ENCODE data around the gene TBC1D8B.
A peak's percentile ranks its signal among the peaks of the same experiment; 100 is the strongest.
"Not testable (repeated sequence)": the region's sequence is repeated elsewhere in the genome, so short reads cannot be mapped to it uniquely, and the experiment has no call there.

The TBC1D8B gene

DNA sequence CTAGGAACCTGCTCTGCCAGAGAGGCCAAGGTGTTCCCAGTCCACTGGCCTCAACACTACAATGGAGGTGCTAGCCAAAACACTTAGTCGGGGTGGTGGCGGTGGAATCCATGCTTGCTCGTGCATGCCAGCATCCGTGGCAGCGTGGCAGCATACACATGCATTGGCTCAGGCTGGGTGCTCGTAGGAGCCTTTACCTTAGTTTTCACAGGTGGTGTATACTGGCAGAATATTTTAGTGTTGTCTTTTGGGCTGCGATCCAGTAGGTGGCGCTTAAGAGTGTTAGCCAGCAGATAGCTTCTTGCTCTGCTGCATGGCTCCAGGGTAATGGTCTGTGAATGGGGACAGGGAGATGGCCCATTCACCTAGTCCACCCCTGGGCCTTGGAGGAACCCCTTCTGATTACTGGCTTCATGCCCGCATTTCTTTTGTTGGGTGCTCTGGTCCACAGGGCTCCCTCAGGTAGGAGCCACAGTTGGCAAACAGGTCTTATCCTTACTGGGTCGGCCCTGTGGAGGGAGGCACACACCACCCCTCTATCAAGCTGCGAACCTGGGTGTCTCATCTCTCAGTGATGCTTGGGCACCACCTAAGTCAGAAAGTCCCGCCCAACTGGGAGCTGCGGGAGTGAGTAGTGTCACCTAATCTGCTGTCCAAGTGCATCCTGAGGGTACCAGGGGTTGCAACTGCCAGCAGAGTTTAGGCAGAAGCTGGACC, 60.7 kb downstream of the TBC1D8B start:
- TF ChIP-seq CTCF (IDR thresholded peaks at IDR 0.05; ENCODE audit: poor library complexity, severe bottlenecking): peak; percentile 33
- H3K4me1 ChIP-seq (ENCODE audit: insufficient read depth, poor library complexity, severe bottlenecking): no peaks in the 10 kb centered on the region
- H3K27ac ChIP-seq (ENCODE audit: poor library complexity, severe bottlenecking): no peak overlapping the region
- no peaks in the 10 kb centered on the region for H3K36me3 ChIP-seq (ENCODE audit: low read depth)
- no peaks in the 10 kb centered on the region for H3K27me3 ChIP-seq (ENCODE audit: insufficient read depth, poor library complexity, severe bottlenecking)
- no peaks in the 10 kb centered on the region for H3K9me3 ChIP-seq (ENCODE audit: severe bottlenecking)
- ATAC-seq (ENCODE audit: low read depth): no peak; the same call in 2 of the 3 replicates
- H3K4me3 ChIP-seq (ENCODE audit: severe bottlenecking): no peak overlapping the region
- DNase-seq (ENCODE audit: low spot score): no peak

GRCh38 chrX:106863697-106864096, 61.2 kb downstream of the TBC1D8B start:
- DNase-seq (ENCODE audit: low spot score) (no peak), ATAC-seq (ENCODE audit: low read depth) (no peak)
- H3K4me1 ChIP-seq (ENCODE audit: insufficient read depth, poor library complexity, severe bottlenecking): no peaks in the 10 kb centered on the region
- H3K27me3 ChIP-seq (ENCODE audit: insufficient read depth, poor library complexity, severe bottlenecking): no peaks in the 10 kb centered on the region
- H3K9me3 ChIP-seq (ENCODE audit: severe bottlenecking): no peaks in the 10 kb centered on the region
- H3K36me3 ChIP-seq (ENCODE audit: low read depth): no peaks in the 10 kb centered on the region
- H3K4me3 ChIP-seq (ENCODE audit: severe bottlenecking): no peak overlapping the region
- H3K27ac ChIP-seq (ENCODE audit: poor library complexity, severe bottlenecking): no peak overlapping the region
- TF ChIP-seq CTCF (IDR thresholded peaks at IDR 0.05; ENCODE audit: poor library complexity, severe bottlenecking): no peak

DNA sequence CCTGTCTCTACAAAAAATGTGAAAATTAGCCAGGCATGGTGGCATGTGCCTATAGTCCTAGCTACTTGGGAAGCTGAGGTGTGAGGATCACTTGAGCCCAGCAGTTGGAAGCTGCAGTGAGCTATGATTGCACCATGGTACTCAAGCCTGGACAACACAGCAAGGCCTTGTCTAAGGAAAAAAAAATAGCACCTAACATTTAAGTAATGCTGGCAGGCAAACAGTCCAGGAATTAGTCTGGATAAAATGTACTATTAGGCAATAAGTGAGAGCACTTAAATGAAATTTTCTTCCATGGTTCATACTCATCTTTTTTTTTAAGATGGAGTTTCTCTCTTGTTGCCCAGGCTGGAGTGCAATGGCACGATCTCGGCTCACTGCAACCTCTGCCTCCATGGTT, 70.3 kb downstream of the TBC1D8B start:
- H3K36me3 ChIP-seq (ENCODE audit: low read depth); H3K27me3 ChIP-seq (ENCODE audit: insufficient read depth, poor library complexity, severe bottlenecking); ATAC-seq (ENCODE audit: low read depth); H3K9me3 ChIP-seq (ENCODE audit: severe bottlenecking); DNase-seq (ENCODE audit: low spot score); H3K4me3 ChIP-seq (ENCODE audit: severe bottlenecking); H3K27ac ChIP-seq (ENCODE audit: poor library complexity, severe bottlenecking); H3K4me1 ChIP-seq (ENCODE audit: insufficient read depth, poor library complexity, severe bottlenecking): not testable (repeated sequence)

GRCh38 chrX:106874075-106874474, 71.6 kb downstream of the TBC1D8B start:
- H3K9me3 ChIP-seq (ENCODE audit: severe bottlenecking): no peaks in the 10 kb centered on the region
- no peaks in the 10 kb centered on the region for H3K27me3 ChIP-seq (ENCODE audit: insufficient read depth, poor library complexity, severe bottlenecking)
- H3K27ac ChIP-seq (ENCODE audit: poor library complexity, severe bottlenecking): no peak overlapping the region
- no peaks in the 10 kb centered on the region for H3K4me1 ChIP-seq (ENCODE audit: insufficient read depth, poor library complexity, severe bottlenecking)
- no peak for DNase-seq (ENCODE audit: low spot score)
- ATAC-seq (ENCODE audit: low read depth): no peak
- H3K36me3 ChIP-seq (ENCODE audit: low read depth): no peaks in the 10 kb centered on the region
- no peak overlapping the region for H3K4me3 ChIP-seq (ENCODE audit: severe bottlenecking)
- peak; percentile 65 for TF ChIP-seq CTCF (IDR thresholded peaks at IDR 0.05; ENCODE audit: poor library complexity, severe bottlenecking)

DNA sequence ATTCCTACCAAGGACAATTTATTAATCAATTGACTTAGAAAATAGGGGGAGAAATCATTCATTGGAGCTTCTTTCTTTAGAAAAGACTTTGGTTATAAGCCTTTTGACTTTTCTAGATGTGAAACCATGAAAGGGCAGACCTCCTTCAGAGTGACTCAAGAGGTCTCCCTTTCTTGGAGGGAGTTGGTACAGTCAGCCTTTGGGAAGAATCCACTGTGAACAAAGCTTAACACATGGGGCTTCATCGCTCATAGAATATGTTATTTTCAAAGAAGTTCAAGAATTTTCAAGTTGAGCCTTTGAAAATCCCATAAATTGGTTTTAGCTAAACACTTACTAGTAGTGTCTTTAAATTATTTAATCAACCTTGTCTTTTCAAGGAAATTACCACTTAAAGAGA, 72.7 kb downstream of the TBC1D8B start:
- no peak for ATAC-seq (ENCODE audit: low read depth)
- no peaks in the 10 kb centered on the region for H3K27me3 ChIP-seq (ENCODE audit: insufficient read depth, poor library complexity, severe bottlenecking)

More for the DNA sequence above, 72.7 kb downstream of the TBC1D8B start:
- no peaks in the 10 kb centered on the region for H3K36me3 ChIP-seq (ENCODE audit: low read depth)
- no peak overlapping the region for H3K27ac ChIP-seq (ENCODE audit: poor library complexity, severe bottlenecking)
- TF ChIP-seq CTCF (IDR thresholded peaks at IDR 0.05; ENCODE audit: poor library complexity, severe bottlenecking): no peak
- no peaks in the 10 kb centered on the region for H3K9me3 ChIP-seq (ENCODE audit: severe bottlenecking)
- H3K4me3 ChIP-seq (ENCODE audit: severe bottlenecking): no peak overlapping the region
- no peaks in the 10 kb centered on the region for H3K4me1 ChIP-seq (ENCODE audit: insufficient read depth, poor library complexity, severe bottlenecking)
- no peak for DNase-seq (ENCODE audit: low spot score)

Measured in RWPE2 (cell line).